Measurements from ENCODE around the gene CDC42BPB.
"Not testable (repeated sequence)": the region's sequence is repeated elsewhere in the genome, so short reads cannot be mapped to it uniquely, and the experiment has no call there.

Gene CDC42BPB

GRCh38 chr14:103031566-103031911 is 25.8 kb downstream of the CDC42BPB start:
- H3K9me3 ChIP-seq, result peaks cover 14% of the 10 kb centered on the region
- H3K36me3 ChIP-seq (replicated peaks), result peaks cover 5% of the 10 kb centered on the region
- H3K4me1 ChIP-seq, result peaks cover 27% of the 10 kb centered on the region
- in situ Hi-C loops (cut with MboI; ENCODE audit: low sequenced_read_pairs), result no loop called here
- no peak overlapping the region for H3K4me3 ChIP-seq
- DNase-seq (ENCODE audit: low spot score in 2 of 2), result no peak
- no peaks in the 10 kb centered on the region for H3K27me3 ChIP-seq (ENCODE audit: low read depth)

GRCh38 chr14:103030741-103031565 is 26.4 kb downstream of the CDC42BPB start:
- Histone ChIP-seq H3K9me3 (peaks cover 20% of the 10 kb centered on the region), H3K27me3 (ENCODE audit: low read depth) (no peaks in the 10 kb centered on the region), H3K4me1 (peaks cover 31% of the 10 kb centered on the region), H3K4me3 (no peak overlapping the region), H3K36me3 (replicated peaks) (peaks cover 5% of the 10 kb centered on the region)
- in situ Hi-C loops (cut with MboI; ENCODE audit: low sequenced_read_pairs), result no loop called here
- DNase-seq (ENCODE audit: low spot score in 2 of 2), result no peak

GRCh38 chr14:103029936-103030335 is 27.4 kb downstream of the CDC42BPB start:
- in situ Hi-C loops (cut with MboI; ENCODE audit: low sequenced_read_pairs), result no loop called here
- H3K36me3 ChIP-seq (replicated peaks), result peaks cover 5% of the 10 kb centered on the region
- no peak overlapping the region for H3K4me3 ChIP-seq
- H3K9me3 ChIP-seq, result peaks cover 21% of the 10 kb centered on the region
- no peak for DNase-seq (ENCODE audit: low spot score in 2 of 2)
- no peaks in the 10 kb centered on the region for H3K27me3 ChIP-seq (ENCODE audit: low read depth)
- peaks cover 34% of the 10 kb centered on the region for H3K4me1 ChIP-seq

- no peak for DNase-seq (ENCODE audit: low spot score in 2 of 2)
- Histone ChIP-seq H3K27me3 (ENCODE audit: low read depth) (no peaks in the 10 kb centered on the region), H3K9me3 (peaks cover 21% of the 10 kb centered on the region), H3K36me3 (replicated peaks) (peaks cover 5% of the 10 kb centered on the region), H3K4me1 (peaks cover 42% of the 10 kb centered on the region), H3K4me3 (no peak overlapping the region)
- in situ Hi-C loops (cut with MboI; ENCODE audit: low sequenced_read_pairs), result no loop called here
These were observed 28.6 kb downstream of the CDC42BPB start for GRCh38 chr14:103028772-103029171.

GRCh38 chr14:103028161-103028767 is 29.1 kb downstream of the CDC42BPB start:
- H3K4me1 ChIP-seq, result peaks cover 44% of the 10 kb centered on the region
- in situ Hi-C loops (cut with MboI; ENCODE audit: low sequenced_read_pairs), result no loop called here
- no peak for DNase-seq (ENCODE audit: low spot score in 2 of 2)

GRCh38 chr14:103027451-103027850 is 29.9 kb downstream of the CDC42BPB start:
- in situ Hi-C loops (cut with MboI; ENCODE audit: low sequenced_read_pairs), result no loop called here
- no peaks in the 10 kb centered on the region for H3K27me3 ChIP-seq (ENCODE audit: low read depth)
- peaks cover 51% of the 10 kb centered on the region for H3K4me1 ChIP-seq
- peaks cover 5% of the 10 kb centered on the region for H3K36me3 ChIP-seq (replicated peaks)
- DNase-seq (ENCODE audit: low spot score in 2 of 2), result peak; percentile 84 to 97
- peaks cover 21% of the 10 kb centered on the region for H3K9me3 ChIP-seq
- no peak overlapping the region for H3K4me3 ChIP-seq

More at GRCh38 chr14:103028161-103028767, 29.1 kb downstream of the CDC42BPB start:
- Histone ChIP-seq H3K9me3 (peaks cover 21% of the 10 kb centered on the region), H3K36me3 (replicated peaks) (peaks cover 5% of the 10 kb centered on the region), H3K27me3 (ENCODE audit: low read depth) (no peaks in the 10 kb centered on the region), H3K4me3 (no peak overlapping the region)

GRCh38 chr14:103026988-103027387 is 30.4 kb downstream of the CDC42BPB start:
- Histone ChIP-seq H3K4me1 (peaks cover 52% of the 10 kb centered on the region), H3K36me3 (replicated peaks) (peaks cover 5% of the 10 kb centered on the region), H3K27me3 (ENCODE audit: low read depth) (no peaks in the 10 kb centered on the region), H3K4me3 (no peak overlapping the region), H3K9me3 (peaks cover 21% of the 10 kb centered on the region)
- in situ Hi-C loops (cut with MboI; ENCODE audit: low sequenced_read_pairs), result no loop called here
- DNase-seq (ENCODE audit: low spot score in 2 of 2), result peak; percentile 47 to 86

- H3K36me3 ChIP-seq (replicated peaks); H3K4me3 ChIP-seq; in situ Hi-C loops (cut with MboI; ENCODE audit: low sequenced_read_pairs); DNase-seq (ENCODE audit: low spot score in 2 of 2); H3K27me3 ChIP-seq (ENCODE audit: low read depth): not testable (repeated sequence)
- Histone ChIP-seq H3K4me1 (peaks cover 47% of the 10 kb centered on the region), H3K9me3 (peaks cover 21% of the 10 kb centered on the region)
These were observed 31.2 kb downstream of the CDC42BPB start for GRCh38 chr14:103026196-103026595.

- DNase-seq (ENCODE audit: low spot score in 2 of 2), result no peak
- in situ Hi-C loops (cut with MboI; ENCODE audit: low sequenced_read_pairs), result no loop called here
- H3K9me3 ChIP-seq, result peaks cover 20% of the 10 kb centered on the region
- H3K36me3 ChIP-seq (replicated peaks), result peaks cover 5% of the 10 kb centered on the region
- H3K4me3 ChIP-seq, result no peak overlapping the region
- peaks cover 45% of the 10 kb centered on the region for H3K4me1 ChIP-seq
- H3K27me3 ChIP-seq (ENCODE audit: low read depth), result no peaks in the 10 kb centered on the region
These were observed 33.4 kb downstream of the CDC42BPB start for GRCh38 chr14:103023881-103024473.

- no peaks in the 10 kb centered on the region; the same call in 1 of the 2 replicates for H3K36me3 ChIP-seq (replicated peaks)
- H3K4me3 ChIP-seq, result no peak overlapping the region
- H3K4me1 ChIP-seq, result peaks cover 39% of the 10 kb centered on the region
- in situ Hi-C loops (cut with MboI; ENCODE audit: low sequenced_read_pairs), result no loop called here
- peak in 1 of 2 experiments; percentile 51 for DNase-seq (ENCODE audit: low spot score in 2 of 2)
- no peaks in the 10 kb centered on the region for H3K27me3 ChIP-seq (ENCODE audit: low read depth)
- peaks cover 7% of the 10 kb centered on the region for H3K9me3 ChIP-seq
These were observed 34.7 kb downstream of the CDC42BPB start for GRCh38 chr14:103022685-103023044.

GRCh38 chr14:103022002-103022684 is 35.2 kb downstream of the CDC42BPB start:
- Histone ChIP-seq H3K4me3 (no peak overlapping the region), H3K36me3 (replicated peaks) (no peaks in the 10 kb centered on the region; the same call in 1 of the 2 replicates), H3K4me1 (peaks cover 38% of the 10 kb centered on the region), H3K27me3 (ENCODE audit: low read depth) (no peaks in the 10 kb centered on the region), H3K9me3 (peaks cover 7% of the 10 kb centered on the region)
- in situ Hi-C loops (cut with MboI; ENCODE audit: low sequenced_read_pairs), result no loop called here
- DNase-seq (ENCODE audit: low spot score in 2 of 2), result no peak

- in situ Hi-C loops (cut with MboI; ENCODE audit: low sequenced_read_pairs), result no loop called here
- Histone ChIP-seq H3K4me1 (peaks cover 34% of the 10 kb centered on the region), H3K36me3 (replicated peaks) (no peaks in the 10 kb centered on the region; the same call in 1 of the 2 replicates), H3K4me3 (no peak overlapping the region), H3K9me3 (peaks cover 7% of the 10 kb centered on the region), H3K27me3 (ENCODE audit: low read depth) (no peaks in the 10 kb centered on the region)
- DNase-seq (ENCODE audit: low spot score in 2 of 2), result no peak
These were observed 35.7 kb downstream of the CDC42BPB start for GRCh38 chr14:103021684-103022001.

GRCh38 chr14:103020271-103021170 is 36.8 kb downstream of the CDC42BPB start:
- Histone ChIP-seq H3K9me3 (no peaks in the 10 kb centered on the region; the same call in 1 of the 2 replicates), H3K36me3 (replicated peaks) (no peaks in the 10 kb centered on the region; the same call in 1 of the 2 replicates), H3K27me3 (ENCODE audit: low read depth) (no peaks in the 10 kb centered on the region), H3K4me1 (peaks cover 33% of the 10 kb centered on the region), H3K4me3 (no peak overlapping the region)
- in situ Hi-C loops (cut with MboI; ENCODE audit: low sequenced_read_pairs), result no loop called here
- no peak for DNase-seq (ENCODE audit: low spot score in 2 of 2)

All from HAP-1 (cell line).